PC-3 (cell line): ENCODE data around the gene ADAM22. TPM values are rescaled to one million over a fixed set of nuclear protein-coding genes. Genes with fewer than 3 reads are reported as not detected.

Experiments used
- ATAC-seq: fragments of 200-7000 bp; cut with Tn5 transposase; 2 replicates; pipeline ENCODE4 v1.9.1; 2020; ENCODE audit warnings: mild to moderate bottlenecking, moderate library complexity
- BruUV-seq: library from RNA; stranded (reverse); fragments of 400-500 nt; replicated peaks from 2 replicates; lab custom pipeline; 2021; lab: Mats Ljungman, UMichigan
- CTCF ChIA-PET: fragments of 300-600 bp; sonication (Branson Sonifier 250); formaldehyde crosslinking; loops from one replicate; lab custom pipeline; 2022; ENCODE audit warnings: antibody characterized with exemption; lab: Charles Lee
- POLR2A ChIA-PET: fragments of 300-600 bp; sonication (Branson Sonifier 250); formaldehyde crosslinking; loops from one replicate; lab custom pipeline; 2022; ENCODE audit warnings: antibody characterized with exemption; ENCODE audit not compliant: unreplicated experiment; lab: Charles Lee
- DNase-seq: peaks from one replicate; pipeline ENCODE4 v3.0.0-alpha.2; 2015
- H2AFZ ChIP-seq: fragments of 300-600 bp; sonication (generic); 2 replicates; pipeline ENCODE4 v1.6.0; 2016; ENCODE audit warnings: antibody characterized with exemption, low read length
- H3F3A ChIP-seq: fragments of 300-600 bp; sonication (generic); one replicate; pipeline ENCODE4 v1.6.0; 2017; ENCODE audit warnings: antibody characterized with exemption, low read length, control low read depth, mild to moderate bottlenecking; ENCODE audit not compliant: unreplicated experiment
- H3K27ac ChIP-seq: fragments of 300-600 bp; sonication (generic); 2 replicates; pipeline ENCODE4 v1.5.1; 2016; ENCODE audit warnings: mild to moderate bottlenecking, low read length
- H3K27me3 ChIP-seq: fragments of 300-600 bp; sonication (generic); 2 replicates; pipeline ENCODE4 v1.6.1; 2016; ENCODE audit warnings: low read length, mixed read lengths
- H3K36me3 ChIP-seq: fragments of 300-600 bp; sonication (generic); 2 replicates; pipeline ENCODE4 v1.6.1; 2016; ENCODE audit warnings: low read depth, mixed run types, low read length, mixed read lengths
- H3K4me1 ChIP-seq: fragments of 300-600 bp; sonication (generic); 2 replicates; pipeline ENCODE4 v1.5.1; 2016; ENCODE audit warnings: low read length; ENCODE audit not compliant: insufficient read depth
- H3K4me2 ChIP-seq: fragments of 300-600 bp; sonication (generic); 2 replicates; pipeline ENCODE4 v1.6.0; 2016; ENCODE audit warnings: low read length
- H3K4me3 ChIP-seq: fragments of 300-600 bp; sonication (generic); 2 replicates; pipeline ENCODE4 v1.5.1; 2016; ENCODE audit warnings: mild to moderate bottlenecking, low read length, mixed read lengths
- H3K79me2 ChIP-seq: fragments of 300-600 bp; sonication (generic); 2 replicates; pipeline ENCODE4 v1.6.1; 2017; ENCODE audit warnings: low read length, mixed read lengths
- H3K9ac ChIP-seq: fragments of 300-600 bp; sonication (generic); 2 replicates; pipeline ENCODE4 v1.6.0; 2016; ENCODE audit warnings: mild to moderate bottlenecking, low read length
- H3K9me2 ChIP-seq: fragments of 300-600 bp; sonication (generic); replicated peaks from 2 replicates; pipeline ENCODE4 v1.6.1; 2016; ENCODE audit warnings: mixed run types, low read length, mixed read lengths
- H3K9me3 ChIP-seq: fragments of 300-600 bp; sonication (generic); 2 replicates; pipeline ENCODE4 v1.6.1; 2016; ENCODE audit warnings: low read length, mixed read lengths
- H4K20me1 ChIP-seq: fragments of 300-600 bp; sonication (generic); 2 replicates; pipeline ENCODE4 v1.6.1; 2016; ENCODE audit warnings: low read length, mixed read lengths
- EZH2 ChIP-seq: fragments of 300-600 bp; sonication (generic); IDR thresholded peaks from one replicate; pipeline ENCODE4 v1.6.1; 2017; ENCODE audit warnings: antibody characterized with exemption, mild to moderate bottlenecking, low read length; ENCODE audit not compliant: unreplicated experiment
- EZH2phosphoT487 ChIP-seq: fragments of 300-600 bp; sonication (generic); IDR thresholded peaks from 2 replicates; pipeline ENCODE4 v1.6.1; 2018; ENCODE audit warnings: mild to moderate bottlenecking, antibody characterized with exemption, low read length, borderline replicate concordance
- intact Hi-C: fragments of 100-400 bp; cut with micrococcal nuclease; formaldehyde crosslinking; loops from 2 replicates; pipeline ENCODE4 v1.9.0; 2023
- total RNA-seq: library from RNA; depleted of rRNA; stranded (reverse); fragments of >200 nt; gene quantifications from 2 replicates; pipeline ENCODE4 v1.2.3, GENCODE V29; 2014
- TF ChIP-seq, protein P1 (sequence below): fragments of 300-600 bp; sonication (generic); conservative IDR thresholded peaks from 2 replicates; pipeline ENCODE4 v1.5.1; 2017; ENCODE audit warnings: antibody characterized with exemption, low read depth, mild to moderate bottlenecking, low read length

The ADAM22 gene
- total RNA-seq, 1 experiment from 2014 or later: 4.4 TPM

GRCh38 chr7:87934699-87935383 is 790 bp downstream of the ADAM22 start:
- Histone ChIP-seq H3K4me1 (0 out of 2 replicates have a peak, but pooled peaks cover 3% of the 10 kb centered on the region), H3K4me3 (peak overlapping the region; percentile 86), H3K27me3 (no peaks in the 10 kb centered on the region), H2AFZ (peak overlapping the region; percentile 92), H3K9ac (peak overlapping the region; percentile 39), H3K9me2 (no peaks in the 10 kb centered on the region), H3K4me2 (peak overlapping the region; percentile 98), H3K36me3 (no peaks in the 10 kb centered on the region), H4K20me1 (no peaks in the 10 kb centered on the region), H3F3A (no peaks in the 10 kb centered on the region), H3K79me2 (no peaks in the 10 kb centered on the region), H3K9me3 (no peaks in the 10 kb centered on the region), H3K27ac (no peak overlapping the region)
- intact Hi-C loops: no loop called here
- DNase-seq: no peak
- no peak for TF ChIP-seq EZH2
- no peak for TF ChIP-seq EZH2phosphoT487
- TF ChIP-seq, protein P1, sequence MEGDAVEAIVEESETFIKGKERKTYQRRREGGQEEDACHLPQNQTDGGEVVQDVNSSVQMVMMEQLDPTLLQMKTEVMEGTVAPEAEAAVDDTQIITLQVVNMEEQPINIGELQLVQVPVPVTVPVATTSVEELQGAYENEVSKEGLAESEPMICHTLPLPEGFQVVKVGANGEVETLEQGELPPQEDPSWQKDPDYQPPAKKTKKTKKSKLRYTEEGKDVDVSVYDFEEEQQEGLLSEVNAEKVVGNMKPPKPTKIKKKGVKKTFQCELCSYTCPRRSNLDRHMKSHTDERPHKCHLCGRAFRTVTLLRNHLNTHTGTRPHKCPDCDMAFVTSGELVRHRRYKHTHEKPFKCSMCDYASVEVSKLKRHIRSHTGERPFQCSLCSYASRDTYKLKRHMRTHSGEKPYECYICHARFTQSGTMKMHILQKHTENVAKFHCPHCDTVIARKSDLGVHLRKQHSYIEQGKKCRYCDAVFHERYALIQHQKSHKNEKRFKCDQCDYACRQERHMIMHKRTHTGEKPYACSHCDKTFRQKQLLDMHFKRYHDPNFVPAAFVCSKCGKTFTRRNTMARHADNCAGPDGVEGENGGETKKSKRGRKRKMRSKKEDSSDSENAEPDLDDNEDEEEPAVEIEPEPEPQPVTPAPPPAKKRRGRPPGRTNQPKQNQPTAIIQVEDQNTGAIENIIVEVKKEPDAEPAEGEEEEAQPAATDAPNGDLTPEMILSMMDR: no peak
- 0 out of 2 replicates have a peak, but pooled peaks have one; percentile 3 for ATAC-seq
- ChIA-PET CTCF (interaction anchor here (0.5 kb wide), 1 partner anchor 235 kb away, joined by 3 read pairs; no protein-coding TSS in a partner anchor), POLR2A (no interaction called here)
- no TSS peak for BruUV-seq

GRCh38 chr7:87935384-87935706 is 1.3 kb downstream of the ADAM22 start:
- H3K9me2 ChIP-seq: no peaks in the 10 kb centered on the region
- H3K4me1 ChIP-seq: 0 out of 2 replicates have a peak, but pooled peaks cover 3% of the 10 kb centered on the region
- H3K79me2 ChIP-seq: no peaks in the 10 kb centered on the region
- peak overlapping the region; percentile 98 for H3K4me2 ChIP-seq
- no peaks in the 10 kb centered on the region for H3K9me3 ChIP-seq
- ATAC-seq (no peak), DNase-seq (no peak)
- H3F3A ChIP-seq: no peaks in the 10 kb centered on the region
- H3K9ac ChIP-seq: no peak overlapping the region
- TF ChIP-seq, protein P1: no peak
- TF ChIP-seq EZH2phosphoT487 (no peak), EZH2 (no peak)
- H3K27me3 ChIP-seq: no peaks in the 10 kb centered on the region
- BruUV-seq: no TSS peak
- intact Hi-C loops: no loop called here
- CTCF ChIA-PET: no interaction called here
- H3K36me3 ChIP-seq: no peaks in the 10 kb centered on the region
- H3K27ac ChIP-seq: no peak overlapping the region
- peak overlapping the region; percentile 86; the same call in 1 of the 2 replicates for H3K4me3 ChIP-seq
- POLR2A ChIA-PET: no interaction called here
- no peaks in the 10 kb centered on the region for H4K20me1 ChIP-seq
- no peak overlapping the region for H2AFZ ChIP-seq

DNA sequence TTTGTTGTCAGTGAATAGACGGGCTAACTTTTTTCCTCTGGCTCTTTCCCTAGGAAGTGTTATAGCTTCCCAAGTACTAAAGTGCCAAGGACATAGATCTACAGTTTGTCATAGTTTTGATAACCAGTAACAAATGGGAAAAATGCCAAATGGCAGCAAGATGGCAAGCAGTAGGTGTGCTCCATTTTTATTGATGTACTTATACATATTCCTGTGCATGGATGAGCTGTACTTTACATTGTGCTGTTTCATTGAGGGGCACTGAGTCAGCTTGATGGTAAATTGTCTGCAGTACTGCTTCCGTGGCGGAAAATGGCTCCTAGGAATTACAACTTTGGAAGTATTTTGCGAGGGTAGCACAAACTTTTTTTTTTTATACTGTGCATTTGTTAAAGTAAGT is 7.1 kb downstream of the ADAM22 start:
- intact Hi-C loops: no loop called here
- Histone ChIP-seq H3K36me3 (no peaks in the 10 kb centered on the region), H3K4me1 (no peaks in the 10 kb centered on the region), H4K20me1 (no peaks in the 10 kb centered on the region), H2AFZ (no peak overlapping the region), H3K4me3 (no peak overlapping the region), H3K27me3 (no peaks in the 10 kb centered on the region), H3K4me2 (no peak overlapping the region), H3F3A (no peaks in the 10 kb centered on the region), H3K9me3 (no peaks in the 10 kb centered on the region), H3K27ac (no peak overlapping the region), H3K9me2 (no peaks in the 10 kb centered on the region), H3K9ac (no peak overlapping the region), H3K79me2 (no peaks in the 10 kb centered on the region)
- TF ChIP-seq EZH2phosphoT487 (no peak), EZH2 (no peak)
- TF ChIP-seq, protein P1: no peak
- CTCF ChIA-PET: no interaction called here
- ATAC-seq (no peak), DNase-seq (peak; percentile 18)
- no TSS peak for BruUV-seq
- POLR2A ChIA-PET: no interaction called here
